ENCODE data around the gene GRIN2C. TPM values are rescaled to one million over a fixed set of nuclear protein-coding genes. Genes with fewer than 3 reads are reported as not detected.
"Not testable (repeated sequence)": the region's sequence is repeated elsewhere in the genome, so short reads cannot be mapped to it uniquely, and the experiment has no call there.

Gene GRIN2C
- total and polyA plus RNA-seq, 4 donors = 0.01 to 0.03 (median 0.02) TPM; not detected in 1

- TF ChIP-seq CTCF (IDR thresholded peaks at IDR 0.05; ENCODE audit: control extremely low read depth, extremely low read depth) = no peak
- no peak overlapping the region for H3K9ac ChIP-seq (ENCODE audit: insufficient read depth in 1 of 2, low read length in 2 of 2)
- WGBS, 2 donors = 85 to 92% methylated on average over 3 of the region's 3 CpGs
- no peak overlapping the region for H3K27ac ChIP-seq (ENCODE audit: low read depth in 1 of 2, low read length in 1 of 2)
- H3K4me1 ChIP-seq (ENCODE audit: control insufficient read depth in 5 of 5, insufficient read depth in 5 of 5, low read length in 5 of 5) = peaks cover 0 to 14% (median 0%) of the 10 kb centered on the region in 5 donors
- no peak overlapping the region for H3K4me3 ChIP-seq
- H3K36me3 ChIP-seq (ENCODE audit: control insufficient read depth in 4 of 4, insufficient read depth in 4 of 4, low read length in 4 of 4) = no peaks in the 10 kb centered on the region
- H3K9me3 ChIP-seq (ENCODE audit: control insufficient read depth in 4 of 4, insufficient read depth in 3 of 4, low read length in 3 of 4) = no peaks in the 10 kb centered on the region
- peak in 1 of 3 donors; percentile 17 for DNase-seq
- no peak for ATAC-seq (ENCODE audit: insufficient read depth, low FRiP score)
- H3K27me3 ChIP-seq (ENCODE audit: control insufficient read depth in 3 of 3, insufficient read depth in 3 of 3, low read length in 2 of 3) = no peaks in the 10 kb centered on the region
Measured at GRCh38 chr17:74870512-74870911, 10.8 kb upstream of the GRIN2C start.

- not testable (repeated sequence) for H3K36me3 ChIP-seq (ENCODE audit: control insufficient read depth in 4 of 4, insufficient read depth in 4 of 4, low read length in 4 of 4); H3K27me3 ChIP-seq (ENCODE audit: control insufficient read depth in 3 of 3, insufficient read depth in 3 of 3, low read length in 2 of 3); H3K9me3 ChIP-seq (ENCODE audit: control insufficient read depth in 4 of 4, insufficient read depth in 3 of 4, low read length in 3 of 4); H3K9ac ChIP-seq (ENCODE audit: insufficient read depth in 1 of 2, low read length in 2 of 2); ATAC-seq (ENCODE audit: insufficient read depth, low FRiP score); DNase-seq; H3K4me3 ChIP-seq; H3K27ac ChIP-seq (ENCODE audit: low read depth in 1 of 2, low read length in 1 of 2)
- 94 to 96% methylated on average over 9 of the region's 9 CpGs for WGBS, 2 donors
- peaks cover 0 to 14% (median 0%) of the 10 kb centered on the region in 5 donors for H3K4me1 ChIP-seq (ENCODE audit: control insufficient read depth in 5 of 5, insufficient read depth in 5 of 5, low read length in 5 of 5)
Measured at GRCh38 chr17:74870028-74870427, 10.3 kb upstream of the GRIN2C start.

GRCh38 chr17:74868908-74869255 lies 9.2 kb upstream of the GRIN2C start:
- H3K9me3 ChIP-seq (ENCODE audit: control insufficient read depth in 4 of 4, insufficient read depth in 3 of 4, low read length in 3 of 4) = no peaks in the 10 kb centered on the region
- H3K4me3 ChIP-seq = no peak overlapping the region
- DNase-seq (no peak), ATAC-seq (ENCODE audit: insufficient read depth, low FRiP score) (no peak)
- H3K27ac ChIP-seq (ENCODE audit: low read depth in 1 of 2, low read length in 1 of 2) = no peak overlapping the region
- 88 to 92% methylated on average over 6 of the region's 6 CpGs for WGBS, 2 donors
- peaks cover 0 to 11% (median 0%) of the 10 kb centered on the region in 5 donors for H3K4me1 ChIP-seq (ENCODE audit: control insufficient read depth in 5 of 5, insufficient read depth in 5 of 5, low read length in 5 of 5)
- H3K36me3 ChIP-seq (ENCODE audit: control insufficient read depth in 4 of 4, insufficient read depth in 4 of 4, low read length in 4 of 4) = no peaks in the 10 kb centered on the region
- no peak overlapping the region for H3K9ac ChIP-seq (ENCODE audit: insufficient read depth in 1 of 2, low read length in 2 of 2)
- TF ChIP-seq CTCF (IDR thresholded peaks at IDR 0.05; ENCODE audit: control extremely low read depth, extremely low read depth) = no peak
- no peaks in the 10 kb centered on the region for H3K27me3 ChIP-seq (ENCODE audit: control insufficient read depth in 3 of 3, insufficient read depth in 3 of 3, low read length in 2 of 3)

GRCh38 chr17:74868251-74868907 lies 8.7 kb upstream of the GRIN2C start:
- ATAC-seq (ENCODE audit: insufficient read depth, low FRiP score) (no peak), DNase-seq (no peak)
- Histone ChIP-seq H3K9ac (ENCODE audit: insufficient read depth in 1 of 2, low read length in 2 of 2) (no peak overlapping the region), H3K27me3 (ENCODE audit: control insufficient read depth in 3 of 3, insufficient read depth in 3 of 3, low read length in 2 of 3) (no peaks in the 10 kb centered on the region), H3K4me3 (no peak overlapping the region), H3K27ac (ENCODE audit: low read depth in 1 of 2, low read length in 1 of 2) (no peak overlapping the region), H3K4me1 (ENCODE audit: control insufficient read depth in 5 of 5, insufficient read depth in 5 of 5, low read length in 5 of 5) (peaks cover 0 to 7% (median 0%) of the 10 kb centered on the region in 5 donors), H3K36me3 (ENCODE audit: control insufficient read depth in 4 of 4, insufficient read depth in 4 of 4, low read length in 4 of 4) (peaks cover 0 to 2% (median 0%) of the 10 kb centered on the region in 4 donors), H3K9me3 (ENCODE audit: control insufficient read depth in 4 of 4, insufficient read depth in 3 of 4, low read length in 3 of 4) (peaks cover 0 to 2% (median 0%) of the 10 kb centered on the region in 4 donors)
- 60 to 72% methylated on average over 12 of the region's 12 CpGs for WGBS, 2 donors
- TF ChIP-seq CTCF (IDR thresholded peaks at IDR 0.05; ENCODE audit: control extremely low read depth, extremely low read depth) = no peak
